Nephron progenitor cell (in vitro differentiated cells): ENCODE results near the gene LACTBL1.
"Not testable (repeated sequence)": the region's sequence is repeated elsewhere in the genome, so short reads cannot be mapped to it uniquely, and the experiment has no call there.

Source experiments
- DNase-seq: peaks from one replicate; pipeline ENCODE4 v3.0.0; 2021
- H3K27ac Mint-ChIP-seq: 2 replicates; pipeline ENCODE4 v1.8.0; 2021; ENCODE audit warnings: mild to moderate bottlenecking, moderate library complexity, mixed read lengths
- H3K27me3 Mint-ChIP-seq: 2 replicates; pipeline ENCODE4 v1.8.0; 2021; ENCODE audit warnings: mild to moderate bottlenecking, low read depth, mixed read lengths; ENCODE audit not compliant: poor library complexity
- H3K36me3 Mint-ChIP-seq: 2 replicates; pipeline ENCODE4 v1.8.0; 2021; ENCODE audit warnings: low read depth, mixed read lengths
- H3K4me1 Mint-ChIP-seq: 2 replicates; pipeline ENCODE4 v1.8.0; 2021; ENCODE audit warnings: mixed read lengths
- H3K4me3 Mint-ChIP-seq: 2 replicates; pipeline ENCODE4 v1.8.0; 2021; ENCODE audit warnings: mild to moderate bottlenecking, moderate library complexity, mixed read lengths
- H3K9me3 Mint-ChIP-seq: 2 replicates; pipeline ENCODE4 v1.8.0; 2021; ENCODE audit warnings: mild to moderate bottlenecking, moderate library complexity, mixed read lengths
- TF ChIP-seq, protein P1 (sequence below): fragments of 200-600 bp; sonication (generic); IDR thresholded peaks from 2 replicates; pipeline ENCODE4 v1.5.0; 2021; ENCODE audit warnings: antibody characterized with exemption

LACTBL1 gene

DNA sequence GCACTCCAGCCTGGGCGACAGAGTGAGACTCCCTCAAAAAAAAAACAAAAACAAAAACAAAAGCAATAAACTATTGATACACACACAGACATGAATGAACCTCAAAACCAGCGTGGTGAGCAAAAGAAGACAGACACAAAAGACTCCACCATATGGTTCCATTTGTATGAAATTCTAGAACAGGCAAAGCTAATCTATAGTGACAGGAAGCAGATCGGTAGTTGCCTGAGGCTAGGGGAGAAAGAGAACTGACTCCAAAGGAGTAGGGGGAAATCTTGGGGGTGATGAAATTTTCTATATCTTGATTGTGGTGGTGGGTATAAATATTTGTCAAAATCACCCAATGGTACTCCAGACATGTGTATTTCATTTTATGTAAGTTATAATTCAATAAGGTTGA is 20.9 kb downstream of the LACTBL1 start:
- peak overlapping the region; percentile 11 for H3K27ac Mint-ChIP-seq
- no peaks in the 10 kb centered on the region for H3K36me3 Mint-ChIP-seq
- no peak for DNase-seq
- H3K4me3 Mint-ChIP-seq = no peak overlapping the region
- peaks cover 4% of the 10 kb centered on the region for H3K9me3 Mint-ChIP-seq
- no peaks in the 10 kb centered on the region for H3K4me1 Mint-ChIP-seq
- H3K27me3 Mint-ChIP-seq = peaks cover 8% of the 10 kb centered on the region
- TF ChIP-seq, protein P1, sequence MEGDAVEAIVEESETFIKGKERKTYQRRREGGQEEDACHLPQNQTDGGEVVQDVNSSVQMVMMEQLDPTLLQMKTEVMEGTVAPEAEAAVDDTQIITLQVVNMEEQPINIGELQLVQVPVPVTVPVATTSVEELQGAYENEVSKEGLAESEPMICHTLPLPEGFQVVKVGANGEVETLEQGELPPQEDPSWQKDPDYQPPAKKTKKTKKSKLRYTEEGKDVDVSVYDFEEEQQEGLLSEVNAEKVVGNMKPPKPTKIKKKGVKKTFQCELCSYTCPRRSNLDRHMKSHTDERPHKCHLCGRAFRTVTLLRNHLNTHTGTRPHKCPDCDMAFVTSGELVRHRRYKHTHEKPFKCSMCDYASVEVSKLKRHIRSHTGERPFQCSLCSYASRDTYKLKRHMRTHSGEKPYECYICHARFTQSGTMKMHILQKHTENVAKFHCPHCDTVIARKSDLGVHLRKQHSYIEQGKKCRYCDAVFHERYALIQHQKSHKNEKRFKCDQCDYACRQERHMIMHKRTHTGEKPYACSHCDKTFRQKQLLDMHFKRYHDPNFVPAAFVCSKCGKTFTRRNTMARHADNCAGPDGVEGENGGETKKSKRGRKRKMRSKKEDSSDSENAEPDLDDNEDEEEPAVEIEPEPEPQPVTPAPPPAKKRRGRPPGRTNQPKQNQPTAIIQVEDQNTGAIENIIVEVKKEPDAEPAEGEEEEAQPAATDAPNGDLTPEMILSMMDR = no peak

DNA sequence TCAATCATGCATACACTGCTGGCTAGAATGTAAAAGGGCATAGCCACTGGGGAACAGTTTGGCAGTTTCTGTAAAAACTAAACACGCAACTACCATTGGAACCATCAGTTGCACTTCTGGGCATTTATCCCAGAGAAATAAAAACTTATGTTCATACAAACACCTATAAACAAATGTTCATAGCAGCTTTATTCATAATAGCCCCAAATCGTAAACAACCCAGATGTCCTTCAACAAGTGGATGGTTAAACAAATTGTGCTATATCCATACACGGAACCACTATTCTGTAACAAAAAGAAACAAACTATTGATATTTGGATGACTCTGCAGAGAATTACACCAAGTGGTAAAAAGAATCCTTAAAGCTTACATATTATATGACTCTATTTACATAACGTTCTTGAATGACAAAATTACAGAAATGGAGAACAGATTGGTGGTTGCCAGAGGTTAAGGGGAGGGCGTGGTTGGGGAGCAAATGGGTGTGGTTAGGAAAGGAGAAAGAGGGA is 22.8 kb downstream of the LACTBL1 start:
- H3K4me3 Mint-ChIP-seq = no peak overlapping the region
- no peak for DNase-seq
- TF ChIP-seq, protein P1 = no peak
- H3K9me3 Mint-ChIP-seq = peaks cover 4% of the 10 kb centered on the region
- H3K27me3 Mint-ChIP-seq = peaks cover 8% of the 10 kb centered on the region
- no peaks in the 10 kb centered on the region for H3K4me1 Mint-ChIP-seq
- no peaks in the 10 kb centered on the region for H3K36me3 Mint-ChIP-seq
- H3K27ac Mint-ChIP-seq = no peak overlapping the region

DNA sequence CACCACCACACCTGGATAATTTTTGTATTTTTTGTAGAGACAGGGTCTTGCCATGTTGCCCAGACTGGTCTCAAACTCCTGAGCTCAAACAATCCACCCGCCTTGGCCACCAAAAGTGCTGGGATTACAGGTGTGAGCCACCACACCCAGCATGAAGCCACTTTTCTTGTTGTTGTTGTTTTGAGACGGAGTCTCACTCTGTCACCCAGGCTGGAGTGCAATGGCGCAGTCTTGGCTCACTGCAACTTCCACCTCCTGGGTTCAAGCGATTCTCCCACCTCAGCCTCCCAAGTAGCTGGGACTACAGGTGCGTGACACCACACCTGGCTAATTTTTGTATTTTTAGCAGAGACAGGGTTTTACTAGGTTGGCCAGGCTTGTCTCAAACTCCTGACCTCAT is 27.5 kb downstream of the LACTBL1 start:
- H3K9me3 Mint-ChIP-seq = peaks cover 17% of the 10 kb centered on the region
- H3K36me3 Mint-ChIP-seq, H3K4me3 Mint-ChIP-seq, H3K27me3 Mint-ChIP-seq, H3K4me1 Mint-ChIP-seq, H3K27ac Mint-ChIP-seq, DNase-seq: not testable (repeated sequence)

DNA sequence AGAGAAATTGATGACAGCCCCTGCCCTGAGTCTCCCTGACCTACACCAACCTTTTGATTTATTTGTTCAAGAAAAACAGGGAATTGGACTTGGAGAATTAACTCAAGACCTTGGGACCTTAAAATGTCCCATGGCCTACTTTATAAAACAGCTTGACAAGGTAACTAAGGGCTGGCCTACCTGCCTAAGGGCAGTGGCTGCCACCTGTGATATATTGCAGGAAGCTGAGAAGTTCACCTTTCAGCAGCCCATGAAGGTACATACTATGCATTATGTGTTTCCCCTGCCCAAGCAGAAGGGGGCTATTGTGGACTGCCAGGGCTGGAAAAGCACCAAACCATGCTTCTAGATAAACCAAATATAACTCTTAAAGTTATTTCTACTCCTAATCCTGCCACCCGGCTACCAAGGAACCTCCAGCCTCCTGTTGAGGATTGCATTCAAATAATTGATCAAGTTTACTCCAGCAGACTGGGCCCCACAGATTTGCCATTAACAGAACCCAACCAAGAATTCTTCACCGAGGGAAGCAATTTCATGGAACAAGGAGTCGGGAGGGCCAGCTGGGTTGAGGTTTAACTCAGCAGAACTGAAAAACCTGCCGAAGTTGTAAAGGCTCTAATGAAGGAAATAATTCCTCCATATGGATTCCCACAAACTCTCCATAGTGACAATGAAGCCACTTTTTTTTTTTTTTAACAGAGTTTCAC is 28.2 kb downstream of the LACTBL1 start:
- Mint-ChIP-seq H3K4me1 (no peaks in the 10 kb centered on the region), H3K27me3 (peaks cover 7% of the 10 kb centered on the region), H3K9me3 (peaks cover 24% of the 10 kb centered on the region), H3K27ac (no peak overlapping the region), H3K4me3 (no peak overlapping the region), H3K36me3 (peaks cover 7% of the 10 kb centered on the region)
- TF ChIP-seq, protein P1 = no peak
- no peak for DNase-seq

DNA sequence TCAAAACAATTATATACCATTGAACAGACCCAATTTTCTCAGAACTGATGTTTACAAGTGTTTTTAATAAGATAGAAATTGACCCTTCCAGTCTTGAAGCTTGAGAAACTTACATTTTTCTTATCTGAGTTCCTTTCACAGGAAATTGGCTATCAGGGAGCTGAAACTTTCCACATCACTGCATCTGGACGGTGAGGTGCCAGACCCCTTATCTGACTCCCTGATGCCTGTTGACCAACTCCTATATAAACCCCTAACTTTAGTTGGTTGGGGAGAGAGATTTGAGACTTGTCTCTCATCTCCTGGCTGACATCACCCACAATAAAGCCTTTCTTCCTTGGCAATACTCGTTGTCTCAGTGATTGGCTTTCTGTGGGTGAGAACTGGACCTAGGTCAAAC is 31.4 kb downstream of the LACTBL1 start:
- Mint-ChIP-seq H3K27me3 (peaks cover 7% of the 10 kb centered on the region), H3K27ac (no peak overlapping the region), H3K4me1 (no peaks in the 10 kb centered on the region), H3K9me3 (peaks cover 32% of the 10 kb centered on the region), H3K4me3 (no peak overlapping the region), H3K36me3 (peaks cover 7% of the 10 kb centered on the region)
- TF ChIP-seq, protein P1 = no peak
- DNase-seq = no peak

DNA sequence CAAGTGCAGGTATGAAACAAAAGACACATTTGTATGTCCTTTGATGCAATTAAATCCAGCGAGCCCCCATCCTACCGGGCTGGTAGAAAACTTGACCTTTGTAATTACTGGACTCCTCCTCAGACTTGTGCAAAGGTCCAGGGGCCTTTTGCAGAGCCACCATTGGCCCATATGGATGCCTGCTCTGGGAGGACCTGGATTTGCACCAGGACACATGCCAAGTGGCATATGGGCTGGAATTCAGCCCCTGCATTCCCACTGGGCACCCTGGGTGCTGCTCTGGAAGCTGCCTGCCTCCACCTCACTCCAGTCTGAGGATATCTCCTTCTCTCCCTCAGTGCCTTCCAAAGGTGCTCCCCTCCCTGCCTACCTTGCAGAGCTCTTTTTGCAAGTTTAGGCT is 36.0 kb downstream of the LACTBL1 start:
- peaks cover 48% of the 10 kb centered on the region for H3K9me3 Mint-ChIP-seq
- DNase-seq = no peak
- peaks cover 7% of the 10 kb centered on the region for H3K36me3 Mint-ChIP-seq
- H3K4me3 Mint-ChIP-seq = no peak overlapping the region
- H3K27ac Mint-ChIP-seq = no peak overlapping the region
- no peaks in the 10 kb centered on the region for H3K4me1 Mint-ChIP-seq
- TF ChIP-seq, protein P1 = no peak
- peaks cover 6% of the 10 kb centered on the region for H3K27me3 Mint-ChIP-seq
